B cell (primary cell): Measurements from ENCODE around the gene PTPRN2. TPM values are rescaled to one million over a fixed set of nuclear protein-coding genes. Genes with fewer than 3 reads are reported as not detected.

Source experiments
- ATAC-seq: fragments of 200-7000 bp; cut with Tn5 transposase; one replicate; pipeline ENCODE4 v1.10.0; 2021; ENCODE audit warnings: low read depth, mild to moderate bottlenecking, moderate number of reproducible peaks, moderate library complexity
- CTCF ChIA-PET: fragments of 350-600 bp; sonication (Branson Sonifier 250); formaldehyde crosslinking; loops from one replicate; lab custom pipeline; 2021; ENCODE audit warnings: antibody characterized with exemption, inconsistent platforms; lab: Charles Lee
- POLR2A ChIA-PET: fragments of 350-600 bp; sonication (Branson Sonifier 250); formaldehyde crosslinking; loops from one replicate; lab custom pipeline; 2021; ENCODE audit warnings: antibody characterized with exemption; lab: Charles Lee
- DNase-seq: peaks from one replicate; pipeline ENCODE4 v3.0.0; 2013
- H2AFZ ChIP-seq: 2 replicates; pipeline ENCODE4 v1.6.1; 2012; ENCODE audit warnings: mild to moderate bottlenecking, low read depth, low read length; ENCODE audit not compliant: insufficient read depth, poor library complexity, severe bottlenecking
- H3K27ac ChIP-seq, 2 donors: 1 replicate in 1 of 2; 2 replicates in 1 of 2; pipeline ENCODE4 v1.5.1; 2012 to 2013; ENCODE audit warnings: low read length in 2 of 2, mild to moderate bottlenecking in 2 of 2, moderate library complexity in 1 of 2
- H3K27me3 ChIP-seq, 4 experiments: fragments of 200-600 bp in 1 of 4; sonication (generic) in 1 of 4; replicated peaks in 1 of 4; 1 replicate in 2 of 4; 2 replicates in 2 of 4; pipeline versions ENCODE4 v1.6.1 to v1.7.0; 2013 to 2016; ENCODE audit warnings: low read length in 3 of 4, mild to moderate bottlenecking in 2 of 4, mixed read lengths in 1 of 4, moderate library complexity in 1 of 4; ENCODE audit not compliant: insufficient read depth in 4 of 4, control insufficient read depth in 3 of 4; ENCODE audit errors: control extremely low read depth in 1 of 4
- H3K36me3 ChIP-seq, 2 experiments: replicated peaks in 1 of 2; 1 replicate in 1 of 2; 2 replicates in 1 of 2; pipeline versions ENCODE4 v1.6.1 to v1.7.1; 2013; ENCODE audit warnings: low read length in 1 of 2; ENCODE audit not compliant: insufficient read depth in 2 of 2, control insufficient read depth in 1 of 2; ENCODE audit errors: control extremely low read depth in 1 of 2, extremely low read depth in 1 of 2
- H3K4me1 ChIP-seq, 2 donors: fragments of 200-600 bp in 1 of 2; sonication (generic) in 1 of 2; 1 replicate in 1 of 2; 2 replicates in 1 of 2; pipeline versions ENCODE4 v1.5.1 to v1.6.1; 2013 to 2017; ENCODE audit warnings: low read length in 2 of 2; ENCODE audit not compliant: control insufficient read depth in 2 of 2, insufficient read depth in 2 of 2
- H3K4me2 ChIP-seq: replicated peaks from 2 replicates; pipeline ENCODE3; 2012; ENCODE audit warnings: mild to moderate bottlenecking, low read depth, low read length; ENCODE audit not compliant: poor library complexity, severe bottlenecking
- H3K4me3 ChIP-seq, 5 experiments: fragments of 200-600 bp in 1 of 5; sonication (generic) in 1 of 5; 1 replicate in 3 of 5; 2 replicates in 2 of 5; pipeline versions ENCODE4 v1.5.1 to v1.7.0; 2011 to 2016; ENCODE audit warnings: low read length in 4 of 5, mild to moderate bottlenecking in 4 of 5, low read depth in 2 of 5, control low read depth in 1 of 5, moderate library complexity in 1 of 5; ENCODE audit not compliant: insufficient read depth in 1 of 5; ENCODE audit errors: control extremely low read depth in 1 of 5, extremely low read depth in 1 of 5
- H3K79me2 ChIP-seq: fragments of 200-600 bp; sonication (generic); one replicate; pipeline ENCODE4 v1.6.0; 2016; ENCODE audit warnings: low read length; ENCODE audit not compliant: control insufficient read depth, insufficient read depth
- H3K9ac ChIP-seq: fragments of 200-600 bp; sonication (generic); 2 replicates; pipeline ENCODE4 v1.6.1; 2017; ENCODE audit warnings: mild to moderate bottlenecking, low read length, moderate library complexity
- H3K9me3 ChIP-seq, 3 donors: one replicate each; pipeline versions ENCODE4 v1.6.1 to v1.7.1; 2013; ENCODE audit warnings: low read length in 2 of 3; ENCODE audit not compliant: control insufficient read depth in 2 of 3, insufficient read depth in 1 of 3; ENCODE audit errors: control extremely low read depth in 1 of 3
- H4K20me1 ChIP-seq: 2 replicates; pipeline ENCODE4 v1.6.0; 2012; ENCODE audit warnings: mild to moderate bottlenecking, low read length; ENCODE audit not compliant: insufficient read depth, control insufficient read depth, poor library complexity, severe bottlenecking
- H3K27ac Mint-ChIP-seq: one replicate; pipeline ENCODE4 v1.8.0; 2021; ENCODE audit warnings: mixed read lengths
- H3K27me3 Mint-ChIP-seq: one replicate; pipeline ENCODE4 v1.8.0; 2021; ENCODE audit warnings: mixed read lengths
- H3K4me1 Mint-ChIP-seq: one replicate; pipeline ENCODE4 v1.8.0; 2021; ENCODE audit warnings: mixed read lengths
- H3K4me3 Mint-ChIP-seq: one replicate; pipeline ENCODE4 v1.8.0; 2021; ENCODE audit warnings: mixed read lengths
- H3K9me3 Mint-ChIP-seq: one replicate; pipeline ENCODE4 v1.8.0; 2022; ENCODE audit warnings: mixed read lengths; ENCODE audit not compliant: insufficient read depth
- CTCF ChIP-seq: fragments of 200-600 bp; IDR thresholded peaks from one replicate; pipeline ENCODE4 v1.8.0; 2022; ENCODE audit warnings: antibody characterized with exemption, mild to moderate bottlenecking
- EZH2 ChIP-seq: IDR thresholded peaks from 2 replicates; pipeline ENCODE4 v1.6.1; 2012; ENCODE audit warnings: borderline replicate concordance, low read depth, mild to moderate bottlenecking, moderate library complexity, low read length; ENCODE audit not compliant: insufficient read depth, poor library complexity, severe bottlenecking
- WGBS: methylation state at CpG from one replicate; pipeline ENCODE4 v1.1.5; 2013; ENCODE audit warnings: missing lambda C conversion rate; ENCODE audit not compliant: insufficient coverage; 5-methylcytosine and 5-hydroxymethylcytosine counted together
- intact Hi-C: fragments of 100-400 bp; cut with micrococcal nuclease; formaldehyde crosslinking; loops from one replicate; pipeline ENCODE4 v1.10.0; 2022
- polyA plus RNA-seq: library from polyadenylated mRNA; depleted of rRNA; stranded (reverse); fragments of >200 nt; gene quantifications from 2 replicates; pipeline ENCODE4 v1.2.3, GENCODE V29; 2012
- total RNA-seq, 2 donors: library from RNA; stranded (reverse); fragments of 120-200 nt in 1 of 2; gene quantifications; 1 replicate in 1 of 2; 2 replicates in 1 of 2; pipeline versions ENCODE4 v1.2.3 to v1.2.4, GENCODE V29; 2013 to 2022

Gene PTPRN2
- total and polyA plus RNA-seq, 2 donors (not counting 1 experiment from before 2014, with no cell fraction given) = 2.0 to 5.0 TPM

GRCh38 chr7:157604661-157605381, 982.8 kb downstream of the PTPRN2 start:
- intact Hi-C loops = no loop called here
- ChIA-PET CTCF (no interaction called here), POLR2A (no interaction called here)
- H3K9me3 Mint-ChIP-seq = no peaks in the 10 kb centered on the region
- no peak overlapping the region for H3K9ac ChIP-seq
- H3K4me3 Mint-ChIP-seq = no peak overlapping the region
- no peaks in the 10 kb centered on the region for H3K27me3 ChIP-seq
- no peak overlapping the region for H3K27ac ChIP-seq
- peaks cover 0 to 42% (median 0%) of the 10 kb centered on the region in 3 donors for H3K9me3 ChIP-seq
- no peak for DNase-seq
- no peaks in the 10 kb centered on the region for H3K36me3 ChIP-seq
- no peaks in the 10 kb centered on the region for H4K20me1 ChIP-seq
- WGBS = 91% methylated on average over 17 of the region's 21 CpGs
- H3K79me2 ChIP-seq = no peaks in the 10 kb centered on the region
- no peaks in the 10 kb centered on the region for H3K4me1 Mint-ChIP-seq
- H2AFZ ChIP-seq = no peak overlapping the region
- TF ChIP-seq EZH2 = no peak
- TF ChIP-seq CTCF = no peak
- H3K4me2 ChIP-seq = no peak overlapping the region
- no peaks in the 10 kb centered on the region for H3K27me3 Mint-ChIP-seq
- H3K4me3 ChIP-seq = no peak overlapping the region
- no peak overlapping the region for H3K27ac Mint-ChIP-seq
- ATAC-seq = no peak
- H3K4me1 ChIP-seq = no peaks in the 10 kb centered on the region

- no peak overlapping the region for H2AFZ ChIP-seq
- no peak overlapping the region for H3K4me3 ChIP-seq
- no peaks in the 10 kb centered on the region for H3K4me1 ChIP-seq
- intact Hi-C loops = no loop called here
- ATAC-seq (no peak), DNase-seq (no peak)
- no peak for TF ChIP-seq CTCF
- no peak for TF ChIP-seq EZH2
- H3K27me3 ChIP-seq = no peaks in the 10 kb centered on the region
- no peak overlapping the region for H3K9ac ChIP-seq
- no peak overlapping the region for H3K27ac Mint-ChIP-seq
- no peaks in the 10 kb centered on the region for H3K4me1 Mint-ChIP-seq
- H3K27me3 Mint-ChIP-seq = no peaks in the 10 kb centered on the region
- H4K20me1 ChIP-seq = no peaks in the 10 kb centered on the region
- H3K36me3 ChIP-seq = no peaks in the 10 kb centered on the region
- H3K79me2 ChIP-seq = no peaks in the 10 kb centered on the region
- peaks cover 0 to 34% (median 0%) of the 10 kb centered on the region in 3 donors for H3K9me3 ChIP-seq
- H3K4me2 ChIP-seq = no peak overlapping the region
- 94% methylated on average over 21 of the region's 21 CpGs for WGBS
- ChIA-PET CTCF (no interaction called here), POLR2A (no interaction called here)
- H3K9me3 Mint-ChIP-seq = no peaks in the 10 kb centered on the region
- no peak overlapping the region for H3K27ac ChIP-seq
- no peak overlapping the region for H3K4me3 Mint-ChIP-seq
Observed at GRCh38 chr7:157603716-157604115, 983.9 kb downstream of the PTPRN2 start.
